Lung (tissue), 12 donors: ENCODE data around the gene KCNJ15. TPM values are rescaled to one million over a fixed set of nuclear protein-coding genes. Genes with fewer than 3 reads are reported as not detected.

ENCODE experiments used
- ATAC-seq: fragments of 200-7000 bp; cut with Tn5 transposase; one replicate; pipeline ENCODE4 v1.9.1; 2020; ENCODE audit warnings: moderate number of reproducible peaks; ENCODE audit not compliant: insufficient read depth, low FRiP score
- DNase-seq, 3 donors: peaks; one replicate each; pipeline ENCODE4 v3.0.0-alpha.2; 2013 to 2017
- H3K27ac ChIP-seq, 2 donors: one replicate each; pipeline ENCODE4 v1.5.1; 2013; ENCODE audit warnings: mild to moderate bottlenecking in 2 of 2, moderate library complexity in 2 of 2, control low read depth in 1 of 2, inconsistent platforms in 1 of 2, low read depth in 1 of 2, low read length in 1 of 2
- H3K27me3 ChIP-seq, 3 donors: one replicate each; pipeline ENCODE4 v1.5.1; 2013; ENCODE audit warnings: low read length in 2 of 3; ENCODE audit not compliant: control insufficient read depth in 3 of 3, insufficient read depth in 3 of 3
- H3K36me3 ChIP-seq, 4 donors: one replicate each; pipeline ENCODE4 v1.5.1; 2013; ENCODE audit warnings: low read length in 4 of 4, mild to moderate bottlenecking in 1 of 4, moderate library complexity in 1 of 4; ENCODE audit not compliant: control insufficient read depth in 4 of 4, insufficient read depth in 4 of 4
- H3K4me1 ChIP-seq, 5 donors: one replicate each; pipeline ENCODE4 v1.5.1; 2013; ENCODE audit warnings: low read length in 5 of 5, mild to moderate bottlenecking in 2 of 5, moderate library complexity in 1 of 5; ENCODE audit not compliant: control insufficient read depth in 5 of 5, insufficient read depth in 5 of 5
- H3K4me3 ChIP-seq: one replicate; pipeline ENCODE4 v1.5.1; 2013; ENCODE audit warnings: mild to moderate bottlenecking, control low read depth, moderate library complexity
- H3K9ac ChIP-seq, 2 donors: one replicate each; pipeline ENCODE4 v1.5.1; 2013; ENCODE audit warnings: low read length in 2 of 2, control low read depth in 1 of 2; ENCODE audit not compliant: insufficient read depth in 1 of 2
- H3K9me3 ChIP-seq, 4 donors: one replicate each; pipeline ENCODE4 v1.5.1; 2013; ENCODE audit warnings: low read length in 3 of 4, mild to moderate bottlenecking in 1 of 4, moderate library complexity in 1 of 4; ENCODE audit not compliant: control insufficient read depth in 4 of 4, insufficient read depth in 3 of 4
- WGBS, 2 donors: extraction: QIAGEN DNeasy Blood & Tissue Kit; methylation state at CpG; one replicate each; pipeline ENCODE4 v1.1.7; 2013; 5-methylcytosine and 5-hydroxymethylcytosine counted together
- polyA plus RNA-seq, 2 donors: library from polyadenylated mRNA; stranded (reverse); fragments of 200-250 nt; gene quantifications; one replicate each; pipeline ENCODE4 v1.2.1, GENCODE V29; 2013
- total RNA-seq, 2 donors: library from RNA; depleted of rRNA in 1 of 2; stranded (reverse); fragments of >200 nt in 1 of 2; gene quantifications; one replicate each; pipeline ENCODE4 v1.2.1, GENCODE V29; 2014 to 2021
- TF ChIP-seq, protein P1 (sequence below): IDR thresholded peaks from 2 replicates; pipeline ENCODE4 v1.5.1; 2012; ENCODE audit warnings: mild to moderate bottlenecking; ENCODE audit errors: control extremely low read depth, extremely low read depth
- donor health status: control.
- donor health status: control.
- donor health status: Bipolar disorder and iron deficiency.
- donor health status: healthy.
- donor health status: DM: yes; HTN: yes; CAD: no.

KCNJ15 gene
- total and polyA plus RNA-seq, 4 donors, result 28.2 to 79.1 (median 61.5) TPM

DNA sequence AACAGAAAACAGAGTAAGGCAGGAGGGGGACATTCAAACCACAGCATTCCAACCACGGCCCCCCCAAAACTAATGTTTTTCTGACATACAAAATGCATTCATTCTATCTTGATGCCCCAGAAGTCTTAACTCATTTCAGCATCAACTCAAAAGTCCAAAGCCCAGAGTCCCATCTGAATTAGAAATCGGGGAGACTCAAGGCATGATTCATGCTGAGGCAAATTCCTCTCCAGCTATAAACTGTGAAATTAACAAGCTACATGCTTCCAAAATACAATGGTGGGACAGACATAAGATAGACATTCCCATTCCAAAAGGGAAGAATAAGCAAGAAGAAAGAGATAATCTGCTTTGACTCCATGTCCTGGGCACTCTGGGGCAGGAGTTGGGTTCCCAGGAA, 73.9 kb downstream of the KCNJ15 start:
- H3K27me3 ChIP-seq, result no peaks in the 10 kb centered on the region
- H3K4me1 ChIP-seq, result peaks cover 0 to 6% (median 0%) of the 10 kb centered on the region in 5 donors
- DNase-seq (no peak), ATAC-seq (no peak)
- TF ChIP-seq, protein P1, sequence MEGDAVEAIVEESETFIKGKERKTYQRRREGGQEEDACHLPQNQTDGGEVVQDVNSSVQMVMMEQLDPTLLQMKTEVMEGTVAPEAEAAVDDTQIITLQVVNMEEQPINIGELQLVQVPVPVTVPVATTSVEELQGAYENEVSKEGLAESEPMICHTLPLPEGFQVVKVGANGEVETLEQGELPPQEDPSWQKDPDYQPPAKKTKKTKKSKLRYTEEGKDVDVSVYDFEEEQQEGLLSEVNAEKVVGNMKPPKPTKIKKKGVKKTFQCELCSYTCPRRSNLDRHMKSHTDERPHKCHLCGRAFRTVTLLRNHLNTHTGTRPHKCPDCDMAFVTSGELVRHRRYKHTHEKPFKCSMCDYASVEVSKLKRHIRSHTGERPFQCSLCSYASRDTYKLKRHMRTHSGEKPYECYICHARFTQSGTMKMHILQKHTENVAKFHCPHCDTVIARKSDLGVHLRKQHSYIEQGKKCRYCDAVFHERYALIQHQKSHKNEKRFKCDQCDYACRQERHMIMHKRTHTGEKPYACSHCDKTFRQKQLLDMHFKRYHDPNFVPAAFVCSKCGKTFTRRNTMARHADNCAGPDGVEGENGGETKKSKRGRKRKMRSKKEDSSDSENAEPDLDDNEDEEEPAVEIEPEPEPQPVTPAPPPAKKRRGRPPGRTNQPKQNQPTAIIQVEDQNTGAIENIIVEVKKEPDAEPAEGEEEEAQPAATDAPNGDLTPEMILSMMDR, result no peak
- no peaks in the 10 kb centered on the region for H3K9me3 ChIP-seq
- no peak overlapping the region for H3K4me3 ChIP-seq
- WGBS, 2 donors, result 96% methylated on average over 2 of the region's 2 CpGs
- no peak overlapping the region for H3K27ac ChIP-seq
- H3K36me3 ChIP-seq, result no peaks in the 10 kb centered on the region
- no peak overlapping the region for H3K9ac ChIP-seq

GRCh38 chr21:38333301-38334272, 76.8 kb downstream of the KCNJ15 start:
- no peak overlapping the region for H3K4me3 ChIP-seq
- H3K27ac ChIP-seq, result no peak overlapping the region
- no peak overlapping the region for H3K9ac ChIP-seq
- TF ChIP-seq, protein P1, result no peak
- WGBS, 2 donors, result 72 to 87% methylated on average over 8 of the region's 8 CpGs
- H3K4me1 ChIP-seq, result no peaks in the 10 kb centered on the region
- H3K9me3 ChIP-seq, result no peaks in the 10 kb centered on the region
- no peaks in the 10 kb centered on the region for H3K27me3 ChIP-seq
- no peaks in the 10 kb centered on the region for H3K36me3 ChIP-seq
- peak in 2 of 3 donors; percentile 20 to 46 for DNase-seq
- ATAC-seq, result no peak

- H3K36me3 ChIP-seq, result no peaks in the 10 kb centered on the region
- TF ChIP-seq, protein P1, result no peak
- H3K9ac ChIP-seq, result no peak overlapping the region
- no peak overlapping the region for H3K27ac ChIP-seq
- no peak overlapping the region for H3K4me3 ChIP-seq
- DNase-seq (no peak), ATAC-seq (no peak)
- 89 to 95% methylated on average over 8 of the region's 8 CpGs for WGBS, 2 donors
- no peaks in the 10 kb centered on the region for H3K9me3 ChIP-seq
- H3K27me3 ChIP-seq, result no peaks in the 10 kb centered on the region
- no peaks in the 10 kb centered on the region for H3K4me1 ChIP-seq
Observed at GRCh38 chr21:38334866-38335265, 78.1 kb downstream of the KCNJ15 start.
